Neural progenitor cell (in vitro differentiated cells): ENCODE measurements around the gene CTNNBL1. TPM values are rescaled to one million over a fixed set of nuclear protein-coding genes. Genes with fewer than 3 reads are reported as not detected.

Experiments used
- DNase-seq: peaks from one replicate; pipeline ENCODE4 v3.0.0-alpha.2; 2016; ENCODE audit warnings: low spot score
- H2AFZ ChIP-seq: fragments of 200-600 bp; sonication (generic); replicated peaks from 2 replicates; pipeline ENCODE4 v1.6.1; 2016; ENCODE audit warnings: antibody characterized with exemption
- H3F3A ChIP-seq: fragments of 200-600 bp; sonication (generic); 2 replicates; pipeline ENCODE4 v1.6.1; 2016; ENCODE audit warnings: antibody characterized with exemption, low read depth
- H3K27ac ChIP-seq: fragments of 200-600 bp; sonication (generic); 2 replicates; pipeline ENCODE4 v1.5.1; 2016; ENCODE audit warnings: mild to moderate bottlenecking
- H3K27me3 ChIP-seq: fragments of 200-600 bp; sonication (generic); 2 replicates; pipeline ENCODE4 v1.6.1; 2016; ENCODE audit warnings: mild to moderate bottlenecking, moderate library complexity
- H3K36me3 ChIP-seq: fragments of 200-600 bp; sonication (generic); 2 replicates; pipeline ENCODE4 v1.5.1; 2016
- H3K4me1 ChIP-seq: fragments of 200-600 bp; sonication (generic); 2 replicates; pipeline ENCODE4 v1.6.1; 2016; ENCODE audit warnings: mixed run types
- H3K4me2 ChIP-seq: fragments of 200-600 bp; sonication (generic); 2 replicates; pipeline ENCODE4 v1.6.1; 2016
- H3K4me3 ChIP-seq: fragments of 200-600 bp; sonication (generic); 2 replicates; pipeline ENCODE4 v1.5.1; 2016
- H3K79me2 ChIP-seq: fragments of 200-600 bp; sonication (generic); 2 replicates; pipeline ENCODE4 v1.6.1; 2016; ENCODE audit warnings: low read depth
- H3K9ac ChIP-seq: fragments of 200-600 bp; sonication (generic); 2 replicates; pipeline ENCODE4 v1.6.1; 2016
- H3K9me3 ChIP-seq: fragments of 200-600 bp; sonication (generic); 2 replicates; pipeline ENCODE4 v1.5.1; 2016; ENCODE audit warnings: low read depth
- H4K20me1 ChIP-seq: fragments of 200-600 bp; sonication (generic); 2 replicates; pipeline ENCODE4 v1.6.1; 2016; ENCODE audit warnings: low read depth
- H3K27ac Mint-ChIP-seq: 3 replicates; pipeline ENCODE4 v1.8.0; 2021; ENCODE audit warnings: mixed read lengths
- H3K27me3 Mint-ChIP-seq: 2 replicates; pipeline ENCODE4 v1.8.0; 2022; ENCODE audit warnings: low read depth, mild to moderate bottlenecking, inconsistent platforms, moderate library complexity, mixed read lengths; ENCODE audit not compliant: insufficient read depth
- H3K36me3 Mint-ChIP-seq: 3 replicates; pipeline ENCODE4 v1.8.0; 2021; ENCODE audit warnings: mixed read lengths
- H3K4me1 Mint-ChIP-seq: 3 replicates; pipeline ENCODE4 v1.8.0; 2021; ENCODE audit warnings: mixed read lengths
- H3K4me3 Mint-ChIP-seq: 3 replicates; pipeline ENCODE4 v1.8.0; 2021; ENCODE audit warnings: mild to moderate bottlenecking, moderate library complexity, mixed read lengths
- H3K9me3 Mint-ChIP-seq: 3 replicates; pipeline ENCODE4 v1.8.0; 2020; ENCODE audit warnings: mixed read lengths
- CTCF ChIP-seq: fragments of 200-600 bp; sonication (generic); IDR thresholded peaks from 2 replicates; pipeline ENCODE4 v1.5.1; 2017; ENCODE audit warnings: antibody characterized with exemption, mild to moderate bottlenecking
- EZH2 ChIP-seq: fragments of 200-600 bp; sonication (generic); IDR thresholded peaks from 2 replicates; pipeline ENCODE4 v1.6.1; 2017; ENCODE audit warnings: antibody characterized with exemption, mild to moderate bottlenecking, moderate library complexity
- EZH2phosphoT487 ChIP-seq: fragments of 200-600 bp; sonication (generic); IDR thresholded peaks from 2 replicates; pipeline ENCODE4 v1.6.1; 2017; ENCODE audit warnings: antibody characterized with exemption
- total RNA-seq: library from RNA; depleted of rRNA; stranded (reverse); fragments of >200 nt; gene quantifications from 2 replicates; pipeline ENCODE4 v1.2.3, GENCODE V29; 2015; ENCODE audit warnings: low replicate concordance

Gene CTNNBL1
- total RNA-seq, 1 donor from 2014 or later, result 54.5 TPM

- H3F3A ChIP-seq, result peaks cover 71% of the 10 kb centered on the region
- no peaks in the 10 kb centered on the region for H3K27me3 ChIP-seq
- no peaks in the 10 kb centered on the region for H3K36me3 Mint-ChIP-seq
- peaks cover 65% of the 10 kb centered on the region for H3K4me1 Mint-ChIP-seq
- H3K4me2 ChIP-seq, result peak overlapping the region; percentile 53
- no peak overlapping the region for H3K27ac Mint-ChIP-seq
- no peak for TF ChIP-seq CTCF
- TF ChIP-seq EZH2phosphoT487, result no peak
- no peak for TF ChIP-seq EZH2
- H3K27ac ChIP-seq, result no peak overlapping the region
- no peaks in the 10 kb centered on the region for H3K36me3 ChIP-seq
- no peaks in the 10 kb centered on the region for H3K9me3 ChIP-seq
- no peaks in the 10 kb centered on the region for H3K9me3 Mint-ChIP-seq
- peaks cover 12% of the 10 kb centered on the region for H3K27me3 Mint-ChIP-seq
- H4K20me1 ChIP-seq, result no peaks in the 10 kb centered on the region
- DNase-seq, result peak; percentile 75
- H3K79me2 ChIP-seq, result no peaks in the 10 kb centered on the region
- no peak overlapping the region for H3K9ac ChIP-seq
- no peak overlapping the region for H3K4me3 Mint-ChIP-seq
- H3K4me3 ChIP-seq, result no peak overlapping the region
- no peak overlapping the region for H2AFZ ChIP-seq
- peaks cover 63% of the 10 kb centered on the region for H3K4me1 ChIP-seq
Observed at GRCh38 chr20:37917461-37917860, 223.6 kb downstream of the CTNNBL1 start.

DNA sequence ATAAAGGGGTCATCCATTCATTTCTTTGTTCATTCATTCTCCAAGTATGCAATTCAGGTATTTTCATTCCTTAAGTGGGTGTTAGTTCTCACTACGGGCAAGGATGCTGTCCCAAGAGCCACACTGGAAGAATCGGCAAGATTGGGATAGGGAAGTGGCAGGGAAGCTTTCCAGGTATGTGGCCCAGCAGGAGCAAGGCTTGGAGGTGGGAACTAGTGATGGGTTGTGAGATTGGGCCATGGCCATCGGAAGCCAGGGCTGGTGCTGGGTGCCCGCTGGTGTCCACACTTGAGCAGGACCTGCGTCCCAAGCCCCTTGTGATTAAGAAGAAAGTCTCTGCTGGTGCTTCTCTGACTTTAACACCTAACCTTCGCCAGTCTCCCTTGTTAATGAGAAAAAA, 224.2 kb downstream of the CTNNBL1 start:
- Mint-ChIP-seq H3K27ac (no peak overlapping the region), H3K9me3 (no peaks in the 10 kb centered on the region), H3K27me3 (peaks cover 12% of the 10 kb centered on the region), H3K4me1 (peaks cover 60% of the 10 kb centered on the region), H3K36me3 (no peaks in the 10 kb centered on the region), H3K4me3 (no peak overlapping the region)
- H3F3A ChIP-seq, result peaks cover 66% of the 10 kb centered on the region
- TF ChIP-seq EZH2phosphoT487 (no peak), CTCF (no peak), EZH2 (no peak)
- H3K9me3 ChIP-seq, result no peaks in the 10 kb centered on the region
- H3K9ac ChIP-seq, result no peak overlapping the region
- H3K4me3 ChIP-seq, result no peak overlapping the region
- H3K79me2 ChIP-seq, result no peaks in the 10 kb centered on the region
- no peak overlapping the region for H2AFZ ChIP-seq
- DNase-seq, result no peak
- H3K27me3 ChIP-seq, result no peaks in the 10 kb centered on the region
- H3K4me1 ChIP-seq, result peaks cover 58% of the 10 kb centered on the region
- H4K20me1 ChIP-seq, result no peaks in the 10 kb centered on the region
- H3K4me2 ChIP-seq, result peak overlapping the region; percentile 53
- H3K36me3 ChIP-seq, result no peaks in the 10 kb centered on the region
- H3K27ac ChIP-seq, result no peak overlapping the region

- Histone ChIP-seq H3K36me3 (no peaks in the 10 kb centered on the region), H3K27ac (peak overlapping the region; percentile 44)
Observed at GRCh38 chr20:37919389-37920040, 225.7 kb downstream of the CTNNBL1 start.

More at GRCh38 chr20:37919389-37920040, 225.7 kb downstream of the CTNNBL1 start:
- H3K4me1 Mint-ChIP-seq, result peaks cover 48% of the 10 kb centered on the region
- H4K20me1 ChIP-seq, result no peaks in the 10 kb centered on the region
- DNase-seq, result peak; percentile 38
- peak overlapping the region; percentile 23 for H3K4me2 ChIP-seq
- H3K27ac Mint-ChIP-seq, result peak overlapping the region; percentile 53
- H3K79me2 ChIP-seq, result no peaks in the 10 kb centered on the region
- TF ChIP-seq EZH2 (no peak), CTCF (no peak), EZH2phosphoT487 (no peak)
- no peak overlapping the region for H3K9ac ChIP-seq
- no peaks in the 10 kb centered on the region for H3K9me3 ChIP-seq
- H3K4me3 Mint-ChIP-seq, result no peak overlapping the region
- no peak overlapping the region for H2AFZ ChIP-seq
- H3K4me1 ChIP-seq, result peaks cover 55% of the 10 kb centered on the region
- H3K27me3 Mint-ChIP-seq, result peaks cover 6% of the 10 kb centered on the region
- H3K4me3 ChIP-seq, result no peak overlapping the region
- H3K9me3 Mint-ChIP-seq, result no peaks in the 10 kb centered on the region
- no peaks in the 10 kb centered on the region for H3K27me3 ChIP-seq
- no peaks in the 10 kb centered on the region for H3K36me3 Mint-ChIP-seq
- H3F3A ChIP-seq, result peaks cover 54% of the 10 kb centered on the region
